Transverse colon (tissue), 4 donors: ENCODE results near the gene PTPRN2.

Experiments
- POLR2A ChIP-seq: fragments of 450-650 bp; IDR thresholded peaks from one replicate; pipeline ENCODE4 v1.6.1; 2016; ENCODE audit warnings: antibody characterized with exemption, mild to moderate bottlenecking, moderate library complexity
- POLR2AphosphoS5 ChIP-seq, 3 donors: sonication (generic); formaldehyde crosslinking; IDR thresholded peaks; one replicate each; pipeline ENCODE4 v1.6.1; 2016; ENCODE audit warnings: antibody characterized with exemption in 3 of 3
- TF ChIP-seq, protein P1 (sequence below), 5 experiments: fragments of 200-600 bp in 3 of 5; fragments of 450-650 bp in 2 of 5; sonication (generic) in 3 of 5; IDR thresholded peaks; 1 replicate in 2 of 5; 2 replicates in 3 of 5; pipeline ENCODE4 v1.5.1; 2016 to 2017; ENCODE audit warnings: antibody characterized with exemption in 5 of 5, inconsistent platforms in 3 of 5, mild to moderate bottlenecking in 2 of 5, moderate library complexity in 1 of 5

DNA sequence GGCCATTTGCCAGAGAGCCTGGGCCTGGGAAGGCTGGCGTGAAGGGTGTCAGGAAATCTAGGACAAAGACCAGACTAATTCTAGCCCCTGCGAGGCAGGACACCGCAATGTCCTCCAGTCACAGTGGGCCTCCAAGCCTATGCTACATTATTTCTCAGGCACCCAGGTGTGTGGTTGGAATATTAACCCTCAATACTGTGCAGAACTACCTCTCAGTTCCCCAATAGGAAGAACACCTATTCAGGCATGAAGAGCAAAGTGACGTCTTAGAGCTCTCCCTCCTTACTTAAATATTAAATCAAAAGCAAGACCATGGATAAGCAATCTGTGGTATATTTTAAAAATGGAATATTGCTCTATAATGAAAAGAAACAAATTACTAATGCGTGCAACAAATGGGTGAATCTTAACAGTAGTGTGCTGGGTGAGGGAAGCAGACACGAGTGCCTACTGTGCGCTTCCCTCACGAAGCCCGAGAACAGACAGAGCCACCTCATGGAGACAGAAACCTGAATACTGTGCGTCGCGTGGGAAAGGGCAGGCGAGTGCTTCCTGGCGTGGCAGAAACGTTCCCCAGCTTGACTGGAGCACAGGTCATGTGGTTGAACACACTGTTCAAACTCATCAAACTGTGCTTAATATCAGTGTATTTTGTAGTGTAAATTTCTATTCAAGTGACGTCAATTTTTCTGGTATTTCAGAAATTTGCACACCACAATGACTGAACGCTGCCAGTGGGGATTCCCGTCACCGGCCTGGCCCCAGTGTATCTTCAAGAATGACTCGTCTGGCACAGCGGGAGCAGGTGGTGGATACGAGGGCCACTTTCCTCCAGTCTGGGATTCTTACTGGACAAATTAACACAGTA is 15.5 kb upstream of the PTPRN2 start:
- TF ChIP-seq, protein P1, sequence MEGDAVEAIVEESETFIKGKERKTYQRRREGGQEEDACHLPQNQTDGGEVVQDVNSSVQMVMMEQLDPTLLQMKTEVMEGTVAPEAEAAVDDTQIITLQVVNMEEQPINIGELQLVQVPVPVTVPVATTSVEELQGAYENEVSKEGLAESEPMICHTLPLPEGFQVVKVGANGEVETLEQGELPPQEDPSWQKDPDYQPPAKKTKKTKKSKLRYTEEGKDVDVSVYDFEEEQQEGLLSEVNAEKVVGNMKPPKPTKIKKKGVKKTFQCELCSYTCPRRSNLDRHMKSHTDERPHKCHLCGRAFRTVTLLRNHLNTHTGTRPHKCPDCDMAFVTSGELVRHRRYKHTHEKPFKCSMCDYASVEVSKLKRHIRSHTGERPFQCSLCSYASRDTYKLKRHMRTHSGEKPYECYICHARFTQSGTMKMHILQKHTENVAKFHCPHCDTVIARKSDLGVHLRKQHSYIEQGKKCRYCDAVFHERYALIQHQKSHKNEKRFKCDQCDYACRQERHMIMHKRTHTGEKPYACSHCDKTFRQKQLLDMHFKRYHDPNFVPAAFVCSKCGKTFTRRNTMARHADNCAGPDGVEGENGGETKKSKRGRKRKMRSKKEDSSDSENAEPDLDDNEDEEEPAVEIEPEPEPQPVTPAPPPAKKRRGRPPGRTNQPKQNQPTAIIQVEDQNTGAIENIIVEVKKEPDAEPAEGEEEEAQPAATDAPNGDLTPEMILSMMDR (IDR thresholded peaks at IDR 0.05) = no peak
- TF ChIP-seq POLR2AphosphoS5 (IDR thresholded peaks at IDR 0.05) (no peak), POLR2A (no peak)
